Limb (tissue), 2 donors: ENCODE results near the gene CTNS.

ENCODE experiments used
- DNase-seq, 2 donors: peaks; one replicate each; pipeline ENCODE4 v3.0.0-alpha.2; 2016; ENCODE audit errors: extremely low spot score in 2 of 2

Gene CTNS

DNA sequence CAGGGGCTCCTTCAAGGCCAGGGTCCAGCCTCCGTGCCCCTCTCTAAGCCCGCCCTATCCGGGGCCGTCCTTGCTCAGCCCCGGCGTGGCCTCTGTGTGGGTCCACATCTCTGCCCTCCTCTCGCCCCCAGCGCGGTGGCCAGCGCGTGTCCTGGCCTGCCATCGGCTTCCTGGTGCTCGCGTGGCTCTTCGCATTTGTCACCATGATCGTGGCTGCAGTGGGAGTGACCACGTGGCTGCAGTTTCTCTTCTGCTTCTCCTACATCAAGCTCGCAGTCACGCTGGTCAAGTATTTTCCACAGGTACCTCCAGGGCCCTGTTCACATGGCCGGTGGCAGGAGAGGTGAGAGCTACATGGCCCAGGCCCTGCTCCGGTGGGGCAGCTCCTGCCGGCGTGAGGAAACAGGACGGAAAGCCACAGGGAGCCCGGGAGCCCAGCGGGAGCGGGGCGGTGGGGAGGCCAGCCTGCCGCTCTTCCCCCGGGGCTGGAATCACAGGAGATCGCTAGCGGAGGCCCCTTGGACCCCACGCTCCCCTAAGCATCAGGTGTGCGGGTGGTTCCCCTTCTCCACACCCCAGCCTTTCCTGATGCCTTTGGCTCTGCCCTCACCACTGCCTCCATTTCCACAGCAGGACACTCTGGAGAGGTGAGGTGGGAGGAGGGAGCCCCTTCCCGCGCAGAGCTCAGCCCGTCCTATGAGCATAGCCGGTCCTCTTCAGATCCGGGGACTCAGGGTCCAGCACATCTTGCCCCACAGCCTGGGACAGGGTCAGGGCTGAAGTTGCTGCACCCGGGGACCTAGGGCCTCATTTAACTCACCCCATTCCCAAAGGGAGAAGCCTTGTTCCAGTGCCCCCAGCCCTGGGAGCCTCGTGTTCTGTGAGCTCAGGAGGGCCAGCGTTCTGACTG is 21.6 kb downstream of the CTNS start:
- DNase-seq: no peak

- DNase-seq: no peak
Measured at GRCh38 chr17:3658784-3659449, 22.4 kb downstream of the CTNS start.

- no peak for DNase-seq
Measured at GRCh38 chr17:3659541-3660111, 23.1 kb downstream of the CTNS start.

GRCh38 chr17:3660311-3660891 is 23.8 kb downstream of the CTNS start:
- DNase-seq: no peak

GRCh38 chr17:3663102-3664011 is 26.8 kb downstream of the CTNS start:
- DNase-seq: no peak

- DNase-seq: no peak
Measured at GRCh38 chr17:3665834-3666233, 29.3 kb downstream of the CTNS start.

GRCh38 chr17:3666516-3666915 is 30.0 kb downstream of the CTNS start:
- DNase-seq: no peak

DNA sequence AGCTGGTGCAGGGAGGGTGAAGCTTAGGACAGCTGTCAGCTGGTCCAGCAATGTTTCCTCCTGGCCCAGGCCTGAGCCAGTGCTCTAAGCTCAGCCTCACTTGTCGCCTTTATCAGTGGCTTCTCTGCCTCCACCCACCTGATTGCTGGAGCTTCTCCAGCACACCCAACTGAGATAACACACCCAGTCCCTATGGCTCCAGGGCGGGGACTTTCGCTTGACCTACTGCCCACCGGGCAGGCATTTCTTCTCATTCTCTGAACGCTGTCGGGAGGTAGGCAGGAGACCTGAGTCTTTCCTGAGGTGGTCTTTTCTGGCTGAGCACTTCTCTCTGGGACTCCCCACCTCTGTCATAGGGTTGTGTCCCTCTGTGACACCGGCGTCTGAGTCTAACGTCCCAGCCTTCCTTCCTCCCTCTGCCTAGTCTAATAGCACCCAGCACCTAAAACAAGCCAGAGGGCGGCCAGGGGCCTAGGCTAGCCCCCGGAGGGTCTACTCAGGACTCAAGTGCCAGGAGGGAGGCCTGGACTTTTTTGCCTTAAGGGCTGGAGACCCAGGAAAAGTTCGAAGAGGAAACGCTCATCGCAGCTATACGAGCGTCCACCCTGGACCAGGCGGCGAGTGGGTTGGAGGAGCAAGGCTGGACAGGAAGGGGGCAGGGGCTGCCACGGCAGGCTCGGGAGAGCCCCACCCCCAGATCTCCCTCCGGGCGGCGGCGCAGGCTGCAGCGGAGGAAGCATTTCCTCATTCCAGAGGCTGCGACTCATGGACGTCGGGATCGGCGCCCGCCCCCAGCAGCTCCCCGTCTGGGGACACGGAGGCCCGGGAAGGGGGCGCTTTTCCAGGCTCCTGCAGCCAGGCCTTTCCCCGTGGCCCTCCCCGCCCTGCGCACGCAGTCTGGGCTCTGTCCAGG is 31.1 kb downstream of the CTNS start:
- peak; percentile 83 to 93 for DNase-seq

GRCh38 chr17:3668279-3669084 is 31.9 kb downstream of the CTNS start, which contains the start of the genes EMC6 and TAX1BP3:
EMC6 (plus strand) TSS chr17:3668812; CDS start chr17:3669147, 335 bp downstream.
TAX1BP3 (minus strand) TSS chr17:3668578; CDS start chr17:3668526, 52 bp downstream.
- DNase-seq: peak; percentile 98 to 100

DNA sequence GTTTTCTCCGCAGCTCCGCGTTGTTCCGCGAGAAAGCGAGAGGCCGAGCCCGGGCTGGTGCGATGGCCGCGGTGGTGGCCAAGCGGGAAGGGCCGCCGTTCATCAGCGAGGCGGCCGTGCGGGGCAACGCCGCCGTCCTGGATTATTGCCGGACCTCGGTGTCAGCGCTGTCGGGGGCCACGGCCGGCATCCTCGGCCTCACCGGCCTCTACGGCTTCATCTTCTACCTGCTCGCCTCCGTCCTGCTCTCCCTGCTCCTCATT is 32.5 kb downstream of the CTNS start:
- no peak for DNase-seq

DNA sequence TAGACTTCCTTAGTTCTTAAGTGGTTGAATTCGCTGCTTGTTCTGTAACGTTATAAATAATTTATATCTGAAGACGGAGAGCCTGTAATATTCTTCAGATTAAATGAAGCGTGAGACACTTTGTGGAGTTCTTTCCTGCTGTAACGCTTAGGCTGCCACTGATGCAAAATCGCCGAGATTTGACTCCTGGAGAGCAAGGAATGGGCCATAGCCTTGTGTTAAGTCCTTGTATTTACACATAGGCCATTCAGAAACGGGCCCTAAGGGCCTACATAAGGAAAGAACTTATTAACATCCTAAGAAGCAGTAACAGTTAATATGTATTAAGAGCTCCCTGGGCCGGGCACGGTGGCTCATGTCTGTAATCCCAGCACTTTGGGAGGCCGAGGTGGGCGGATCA is 33.0 kb downstream of the CTNS start:
- DNase-seq: no peak

- DNase-seq: no peak
Measured at GRCh38 chr17:3672571-3672970, 36.0 kb downstream of the CTNS start.

- no peak for DNase-seq
Measured at GRCh38 chr17:3675886-3676285, 39.3 kb downstream of the CTNS start.

DNA sequence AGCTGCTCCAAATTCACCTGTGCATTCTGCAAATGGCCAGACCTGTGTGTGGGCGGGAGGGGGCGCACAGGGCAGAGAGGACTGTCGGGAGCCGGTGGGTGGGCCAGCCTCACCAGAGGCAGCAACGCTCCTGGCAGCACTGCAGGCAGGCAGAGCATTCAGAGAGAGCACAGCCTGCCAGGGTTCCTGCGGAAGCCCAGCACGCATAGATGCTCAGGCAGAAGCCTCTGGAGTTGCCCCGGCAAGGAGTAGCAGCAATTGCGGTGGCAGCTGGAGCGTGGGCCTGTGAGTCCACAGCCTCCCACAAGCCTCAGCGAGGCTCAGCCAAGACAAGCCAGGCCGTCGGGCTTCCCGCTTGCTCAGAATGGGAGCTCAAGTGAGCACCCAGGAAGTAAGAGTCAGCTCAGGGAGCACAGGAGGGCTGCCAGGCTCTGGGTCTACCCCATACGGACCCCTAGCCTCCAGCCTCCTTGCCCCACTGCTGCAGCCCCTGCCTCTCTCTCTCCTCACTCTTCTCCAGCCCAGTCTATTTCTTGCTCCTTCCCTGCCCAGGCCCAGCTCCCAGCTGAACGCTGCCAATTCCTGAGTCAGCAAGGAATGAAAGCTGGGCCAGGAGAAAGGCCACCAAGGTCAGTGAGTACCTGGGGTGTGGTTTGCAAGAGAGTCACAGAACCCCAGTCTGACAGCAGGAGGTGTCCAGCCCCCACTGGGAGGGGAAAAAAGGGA is 41.7 kb downstream of the CTNS start:
- no peak for DNase-seq

DNA sequence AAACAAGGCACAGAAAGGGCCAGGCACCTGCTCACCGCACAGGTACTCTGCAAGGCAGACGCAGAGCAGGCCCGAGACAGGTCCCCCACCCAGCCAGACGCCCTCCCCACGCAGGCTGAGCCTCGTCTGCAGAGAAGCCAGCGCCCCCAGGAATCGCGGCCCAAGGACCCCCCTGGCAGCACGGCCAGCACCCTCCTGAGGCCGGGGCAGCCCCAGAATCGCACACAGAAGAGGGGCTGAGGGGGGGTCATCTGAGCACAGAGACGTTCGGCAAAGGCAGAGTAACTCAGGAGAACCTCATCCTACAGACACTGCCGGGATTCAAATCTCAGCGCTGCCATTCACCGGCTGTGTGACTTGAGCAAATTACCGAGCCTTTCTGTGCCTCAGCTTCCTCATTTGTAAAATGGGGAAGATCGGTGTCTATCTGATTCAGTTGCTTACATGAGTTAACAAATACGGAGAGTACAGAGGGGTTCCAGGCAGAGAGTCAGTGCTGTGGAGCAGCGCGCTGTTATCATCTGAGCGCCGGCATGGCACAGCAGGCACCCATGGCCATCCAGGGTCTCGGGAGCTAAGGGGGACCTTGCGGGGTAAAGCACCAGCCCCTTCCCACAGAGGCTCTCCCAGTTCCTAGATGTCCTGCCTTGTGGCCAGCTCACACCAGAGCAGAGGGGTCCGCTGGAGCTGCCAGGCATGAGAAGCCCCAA is 42.4 kb downstream of the CTNS start:
- DNase-seq: no peak

DNA sequence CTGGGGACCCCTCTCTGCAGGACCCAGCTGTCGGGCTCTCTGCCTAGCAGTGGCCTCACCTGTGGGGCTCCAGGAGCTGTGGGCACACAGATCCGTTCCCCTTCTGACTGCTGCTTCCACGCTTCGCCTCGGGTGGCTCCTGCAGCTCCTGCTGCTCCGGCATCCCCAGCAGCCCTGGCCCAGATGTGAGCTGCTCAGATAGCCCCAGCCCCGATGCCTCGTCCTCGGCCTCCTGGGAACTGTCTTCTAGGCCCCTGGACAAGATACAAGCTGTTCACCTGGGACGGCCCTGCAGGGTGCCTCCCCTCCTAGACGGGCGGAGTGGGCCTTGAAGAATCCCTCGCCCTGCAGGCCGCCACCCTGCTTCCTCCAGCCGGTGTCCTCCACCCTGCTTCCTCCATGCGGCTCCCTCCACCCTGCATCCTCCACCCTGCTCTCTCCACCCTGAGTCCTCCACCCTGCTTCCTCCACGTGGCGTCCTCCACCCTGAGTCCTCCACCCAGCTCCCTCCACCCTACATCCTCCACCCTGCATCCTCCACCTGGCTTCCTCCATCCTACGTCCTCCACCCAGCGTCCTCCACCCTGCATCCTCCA is 43.1 kb downstream of the CTNS start:
- no peak for DNase-seq

DNA sequence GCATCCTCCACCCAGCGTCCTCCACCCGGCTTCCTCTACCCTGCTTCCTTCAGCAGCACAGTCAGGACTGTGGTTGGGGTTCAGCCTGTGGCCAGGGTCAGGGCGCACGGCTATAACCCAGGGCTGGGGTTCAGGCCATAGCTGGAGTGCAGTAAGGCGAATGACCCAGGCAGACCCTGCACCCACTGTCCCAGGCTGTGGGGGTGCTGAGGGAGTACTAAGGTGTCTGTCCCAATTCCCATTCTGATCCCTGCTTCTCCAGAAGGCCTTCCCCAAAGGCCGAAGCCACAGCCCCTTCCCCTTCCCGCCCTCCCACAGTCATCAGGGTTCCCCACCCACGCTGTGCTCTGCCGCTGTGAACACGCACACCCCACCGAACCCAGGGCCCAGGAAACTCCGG is 44.5 kb downstream of the CTNS start:
- DNase-seq: no peak

DNA sequence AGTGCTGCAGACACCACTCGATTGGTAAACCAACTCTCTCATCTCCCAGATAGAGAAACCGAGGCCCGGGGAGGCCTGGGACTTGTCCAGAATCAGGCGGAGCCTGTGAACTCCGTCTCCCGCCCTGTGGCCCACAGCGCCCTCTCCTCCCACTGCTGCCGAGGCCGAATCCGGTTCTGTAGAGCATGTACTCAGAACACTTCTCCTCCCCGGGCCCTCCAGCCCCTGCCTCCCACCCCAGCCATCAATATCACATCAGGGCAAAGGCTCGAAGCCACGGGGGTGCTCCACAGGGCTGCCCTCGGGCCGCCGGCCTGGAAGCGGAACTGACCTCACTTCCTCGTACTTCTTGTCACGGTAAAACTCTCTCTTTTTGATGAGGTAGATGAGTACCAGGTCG is 45.0 kb downstream of the CTNS start:
- no peak for DNase-seq
